Mesendoderm (in vitro differentiated cells): Measurements from ENCODE around the gene NBPF1.
"Not testable (repeated sequence)": the region's sequence is repeated elsewhere in the genome, so short reads cannot be mapped to it uniquely, and the experiment has no call there.

Experiments used
- DNase-seq: peaks from one replicate; pipeline ENCODE4 v3.0.0; 2013
- H2AK5ac ChIP-seq: 2 replicates; pipeline ENCODE4 v1.6.1; 2013; ENCODE audit warnings: low read length, inconsistent platforms
- H2BK120ac ChIP-seq: 2 replicates; pipeline ENCODE4 v1.6.1; 2013; ENCODE audit warnings: low read depth, mild to moderate bottlenecking, low read length, moderate library complexity, mixed read lengths
- H2BK15ac ChIP-seq: replicated peaks from 2 replicates; pipeline ENCODE4 v1.6.1; 2013; ENCODE audit warnings: low read depth, mild to moderate bottlenecking, moderate library complexity
- H2BK5ac ChIP-seq: 2 replicates; pipeline ENCODE4 v1.6.1; 2013; ENCODE audit warnings: low read length, inconsistent platforms
- H3K18ac ChIP-seq: 2 replicates; pipeline ENCODE4 v1.6.1; 2013; ENCODE audit warnings: mild to moderate bottlenecking, low read length, mixed read lengths
- H3K23ac ChIP-seq: one replicate; pipeline ENCODE4 v1.6.1; 2013; ENCODE audit warnings: low read length
- H3K27ac ChIP-seq: 2 replicates; pipeline ENCODE4 v1.5.1; 2013; ENCODE audit warnings: low read depth, mild to moderate bottlenecking, inconsistent platforms, low read length, moderate library complexity
- H3K27me3 ChIP-seq: 2 replicates; pipeline ENCODE4 v1.6.1; 2013; ENCODE audit warnings: low read length, control low read depth, mild to moderate bottlenecking, inconsistent platforms; ENCODE audit not compliant: insufficient read depth, poor library complexity
- H3K36me3 ChIP-seq: 2 replicates; pipeline ENCODE4 v1.6.1; 2013; ENCODE audit warnings: low read length, inconsistent platforms; ENCODE audit not compliant: control insufficient read depth, insufficient read depth
- H3K4ac ChIP-seq: one replicate; pipeline ENCODE4 v1.6.1; 2013; ENCODE audit warnings: low read depth, mild to moderate bottlenecking, low read length, moderate library complexity
- H3K4me1 ChIP-seq: 2 replicates; pipeline ENCODE4 v1.6.1; 2013; ENCODE audit warnings: low read depth, low read length, inconsistent platforms; ENCODE audit not compliant: control insufficient read depth
- H3K4me2 ChIP-seq: 2 replicates; pipeline ENCODE4 v1.6.1; 2013; ENCODE audit warnings: low read length
- H3K4me3 ChIP-seq: 2 replicates; pipeline ENCODE4 v1.5.1; 2013; ENCODE audit warnings: mild to moderate bottlenecking, low read length
- H3K56ac ChIP-seq: one replicate; pipeline ENCODE4 v1.6.1; 2013; ENCODE audit warnings: low read length
- H3K79me1 ChIP-seq: 2 replicates; pipeline ENCODE4 v1.6.1; 2013; ENCODE audit warnings: low read length, inconsistent platforms
- H3K79me2 ChIP-seq: 2 replicates; pipeline ENCODE4 v1.6.1; 2013; ENCODE audit warnings: mild to moderate bottlenecking, low read length; ENCODE audit not compliant: control insufficient read depth, insufficient read depth
- H3K9ac ChIP-seq: 2 replicates; pipeline ENCODE4 v1.6.1; 2013; ENCODE audit warnings: low read length, inconsistent platforms
- H4K5ac ChIP-seq: one replicate; pipeline ENCODE4 v1.6.1; 2013; ENCODE audit warnings: low read length
- H4K8ac ChIP-seq: one replicate; pipeline ENCODE4 v1.6.1; 2013; ENCODE audit warnings: low read depth, mild to moderate bottlenecking, control low read depth, low read length, moderate library complexity
- WGBS: extraction: QIAGEN DNeasy Blood & Tissue Kit; methylation state at CpG from one replicate; pipeline ENCODE4 v1.1.7; 2013; ENCODE audit warnings: low lambda C conversion rate, missing lambda C conversion rate; ENCODE audit not compliant: insufficient coverage; ENCODE audit errors: extremely low coverage; 5-methylcytosine and 5-hydroxymethylcytosine counted together

NBPF1 gene

DNA sequence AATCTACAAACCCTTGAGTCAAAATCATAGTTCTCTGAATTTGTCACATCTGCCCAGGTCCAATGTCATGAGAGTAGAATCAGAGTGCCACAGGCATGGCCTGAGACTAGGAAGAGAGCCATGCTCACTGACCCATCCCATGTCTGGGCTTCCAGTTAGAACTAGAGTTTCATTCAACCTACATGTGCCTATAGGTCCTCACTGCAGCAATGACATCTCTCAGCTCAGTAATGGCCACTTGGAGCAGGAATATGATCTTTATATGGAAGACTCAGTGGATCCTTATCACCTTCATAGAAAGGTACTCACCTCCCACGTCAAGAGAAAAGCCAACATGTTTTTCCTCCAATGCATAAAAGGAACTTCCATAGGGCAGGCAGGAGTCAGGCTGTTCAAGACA, 48.0 kb downstream of the NBPF1 start:
- not testable (repeated sequence) for H4K8ac ChIP-seq, H3K27ac ChIP-seq, DNase-seq, H3K56ac ChIP-seq, H3K36me3 ChIP-seq, H3K4me1 ChIP-seq, H2BK15ac ChIP-seq, H3K4ac ChIP-seq, H3K23ac ChIP-seq, H3K79me1 ChIP-seq, H4K5ac ChIP-seq, H3K27me3 ChIP-seq, H2AK5ac ChIP-seq, H3K9ac ChIP-seq, H2BK120ac ChIP-seq, H3K4me3 ChIP-seq, H3K4me2 ChIP-seq, H3K79me2 ChIP-seq, H2BK5ac ChIP-seq, H3K18ac ChIP-seq
- WGBS = no CpG with 5 or more reads among the region's 1 CpG

GRCh38 chr1:16561035-16561434, 52.3 kb downstream of the NBPF1 start:
- H4K5ac ChIP-seq, DNase-seq, H3K4me3 ChIP-seq, H3K18ac ChIP-seq, H3K4ac ChIP-seq, H3K79me2 ChIP-seq, H3K56ac ChIP-seq, H2BK5ac ChIP-seq, H4K8ac ChIP-seq, H2AK5ac ChIP-seq, H3K27ac ChIP-seq, H3K9ac ChIP-seq, H3K23ac ChIP-seq, H3K4me2 ChIP-seq, H3K36me3 ChIP-seq, H3K79me1 ChIP-seq, H2BK15ac ChIP-seq, H3K27me3 ChIP-seq, H3K4me1 ChIP-seq, H2BK120ac ChIP-seq: not testable (repeated sequence)
- no CpG with 5 or more reads among the region's 4 CpGs for WGBS

DNA sequence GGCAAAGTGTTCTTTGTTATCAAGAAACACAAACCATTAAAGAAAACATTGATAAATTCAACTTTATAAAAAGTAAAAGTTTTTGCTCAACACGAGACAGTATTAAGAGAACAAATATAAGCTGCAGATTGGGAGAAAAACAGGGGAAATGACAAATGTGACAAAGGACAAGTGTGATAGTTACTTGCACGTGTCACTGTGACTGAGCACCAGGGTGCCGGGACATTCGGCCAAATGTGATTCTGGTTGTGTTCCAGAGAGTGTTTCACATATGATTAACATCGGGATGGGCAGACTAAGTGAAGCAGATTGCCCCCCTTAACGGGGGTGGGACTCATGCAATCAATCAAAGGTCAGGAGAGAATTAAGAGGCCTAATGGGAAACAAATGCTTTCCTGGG, 52.9 kb downstream of the NBPF1 start:
- not testable (repeated sequence) for H3K4me2 ChIP-seq, H3K36me3 ChIP-seq, H3K4me3 ChIP-seq, H3K4ac ChIP-seq, H2BK120ac ChIP-seq, DNase-seq, H3K4me1 ChIP-seq, H3K27me3 ChIP-seq, H3K27ac ChIP-seq, H4K5ac ChIP-seq, H3K79me2 ChIP-seq, H3K9ac ChIP-seq, H3K18ac ChIP-seq, H3K56ac ChIP-seq, H4K8ac ChIP-seq, H3K23ac ChIP-seq, H2AK5ac ChIP-seq, H3K79me1 ChIP-seq, H2BK5ac ChIP-seq, H2BK15ac ChIP-seq
- no CpG with 5 or more reads among the region's 6 CpGs for WGBS

GRCh38 chr1:16559688-16560087, 53.7 kb downstream of the NBPF1 start:
- H3K27me3 ChIP-seq, H3K79me2 ChIP-seq, H3K36me3 ChIP-seq, H2AK5ac ChIP-seq, H3K23ac ChIP-seq, H3K4me3 ChIP-seq, H4K5ac ChIP-seq, H3K18ac ChIP-seq, H3K56ac ChIP-seq, H3K4ac ChIP-seq, H3K9ac ChIP-seq, H3K79me1 ChIP-seq, DNase-seq, H3K27ac ChIP-seq, H4K8ac ChIP-seq, H2BK120ac ChIP-seq, H3K4me1 ChIP-seq, H2BK15ac ChIP-seq, H3K4me2 ChIP-seq, H2BK5ac ChIP-seq: not testable (repeated sequence)
- no CpG with 5 or more reads among the region's 5 CpGs for WGBS

- H4K5ac ChIP-seq, H3K4me1 ChIP-seq, H3K23ac ChIP-seq, H2BK15ac ChIP-seq, H3K4ac ChIP-seq, H3K56ac ChIP-seq, H2BK5ac ChIP-seq, H3K36me3 ChIP-seq, H4K8ac ChIP-seq, H3K4me2 ChIP-seq, DNase-seq, H2AK5ac ChIP-seq, H3K27me3 ChIP-seq, H3K79me1 ChIP-seq, H2BK120ac ChIP-seq, H3K79me2 ChIP-seq, H3K9ac ChIP-seq, H3K27ac ChIP-seq, H3K4me3 ChIP-seq, H3K18ac ChIP-seq: not testable (repeated sequence)
- WGBS = no CpG with 5 or more reads among the region's 3 CpGs
Observed at GRCh38 chr1:16557034-16557433, 56.3 kb downstream of the NBPF1 start.

DNA sequence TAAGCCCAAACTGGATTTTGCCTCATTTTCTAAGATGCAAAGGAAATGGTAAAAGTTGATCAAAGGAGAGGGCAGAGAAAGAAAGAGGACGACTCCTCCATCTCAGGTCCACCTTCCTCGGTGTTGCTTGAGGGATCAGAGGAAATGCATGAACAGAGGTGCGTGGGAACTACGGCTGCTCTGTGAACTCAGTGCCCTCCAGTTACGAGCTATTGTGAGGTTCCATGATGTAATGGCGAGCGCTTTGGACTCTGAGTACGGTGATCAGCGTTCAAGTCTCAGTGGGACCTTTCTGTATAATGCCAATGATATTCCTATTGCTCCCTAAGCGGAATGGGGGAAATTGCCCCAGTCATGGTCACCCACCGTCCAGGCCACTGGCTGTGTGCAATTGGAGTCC, 60.1 kb downstream of the NBPF1 start:
- not testable (repeated sequence) for H3K79me1 ChIP-seq, H3K27me3 ChIP-seq, H3K79me2 ChIP-seq, H3K4ac ChIP-seq, H2AK5ac ChIP-seq, H3K56ac ChIP-seq, H3K23ac ChIP-seq, H3K9ac ChIP-seq, H3K18ac ChIP-seq, H3K4me1 ChIP-seq, H2BK5ac ChIP-seq, H4K8ac ChIP-seq, H3K4me2 ChIP-seq, H2BK120ac ChIP-seq, H3K36me3 ChIP-seq, H4K5ac ChIP-seq, H3K27ac ChIP-seq, H3K4me3 ChIP-seq, H2BK15ac ChIP-seq, DNase-seq
- WGBS = no CpG with 5 or more reads among the region's 11 CpGs
